Right lung (tissue), 5 donors: Measurements from ENCODE around the gene UBE2V1. TPM values are rescaled to one million over a fixed set of nuclear protein-coding genes. Genes with fewer than 3 reads are reported as not detected.
"Not testable (repeated sequence)": the region's sequence is repeated elsewhere in the genome, so short reads cannot be mapped to it uniquely, and the experiment has no call there.

Source experiments
- DNase-seq, 2 donors: peaks; one replicate each; pipeline ENCODE4 v3.0.0-alpha.2; 2013
- polyA plus RNA-seq, 5 donors: library from polyadenylated mRNA; unstranded; fragments of 120-200 nt; gene quantifications; one replicate each; pipeline versions ENCODE4 v1.2.1 to v1.2.3, GENCODE V29; 2013; ENCODE audit warnings: inconsistent platforms in 1 of 5, low replicate concordance in 1 of 5; ENCODE audit not compliant: insufficient read length in 5 of 5, insufficient read depth in 1 of 5

UBE2V1 gene
- polyA plus RNA-seq, 5 donors, result 130 to 165 (median 154) TPM

DNA sequence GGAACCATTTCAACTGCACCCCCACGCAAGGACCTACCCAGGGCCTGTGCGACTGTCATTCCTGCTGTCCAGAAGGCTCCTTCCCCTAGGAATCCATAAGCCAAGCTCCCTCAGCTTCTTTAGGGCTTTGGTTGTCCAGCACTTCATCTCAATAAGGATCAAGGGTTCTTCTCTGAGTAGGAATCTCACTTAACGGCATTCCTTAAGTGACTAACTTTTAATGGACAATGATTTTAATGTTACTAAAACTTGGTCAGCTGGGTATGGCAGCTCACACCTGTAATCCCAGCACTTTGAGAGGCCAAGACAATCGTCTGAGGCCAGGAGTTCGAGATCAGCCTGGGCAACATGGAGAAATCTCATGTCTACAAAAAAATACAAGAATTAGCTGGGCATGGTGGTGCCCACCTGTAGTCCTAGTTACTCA lies 13.4 kb downstream of the UBE2V1 start:
- no peak for DNase-seq

DNA sequence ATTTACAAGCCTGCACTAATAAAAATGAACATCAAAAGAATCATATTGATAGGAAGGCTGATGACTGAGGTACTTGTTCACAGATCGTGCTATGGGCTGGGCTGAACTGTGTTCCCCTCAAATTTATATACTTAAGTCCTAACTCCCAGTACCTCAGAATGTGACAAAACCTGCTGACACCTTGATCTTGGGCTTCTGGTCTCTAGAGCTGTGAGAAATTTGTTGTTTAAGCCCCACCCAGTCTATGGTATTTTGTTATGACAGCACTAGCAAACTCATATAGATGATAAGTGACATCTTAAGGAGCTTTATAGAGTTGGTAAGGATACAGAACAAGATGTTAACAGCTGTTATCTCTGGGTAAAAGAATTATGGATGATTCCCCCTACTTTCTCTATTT lies 13.8 kb downstream of the UBE2V1 start:
- DNase-seq, result no peak

DNA sequence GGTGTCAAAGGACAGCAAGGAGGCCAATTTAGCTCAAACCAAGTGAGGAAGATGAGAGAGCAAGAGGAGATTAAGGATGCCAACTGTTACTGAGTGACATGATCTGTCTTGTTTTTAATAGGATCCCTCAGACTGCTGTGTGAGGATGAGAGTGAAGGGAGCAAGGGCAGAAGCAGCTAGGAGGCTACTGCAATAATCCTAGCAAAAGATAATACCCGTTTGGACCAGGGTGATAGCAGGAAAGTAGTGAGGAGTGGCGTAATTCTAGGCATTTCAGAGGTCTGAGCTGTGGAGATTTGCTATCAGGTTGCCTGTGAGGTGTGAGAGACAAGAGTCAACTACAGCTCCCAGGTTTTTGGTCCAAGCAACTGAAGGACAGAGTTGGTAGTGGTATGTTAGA lies 14.7 kb downstream of the UBE2V1 start:
- no peak for DNase-seq

DNA sequence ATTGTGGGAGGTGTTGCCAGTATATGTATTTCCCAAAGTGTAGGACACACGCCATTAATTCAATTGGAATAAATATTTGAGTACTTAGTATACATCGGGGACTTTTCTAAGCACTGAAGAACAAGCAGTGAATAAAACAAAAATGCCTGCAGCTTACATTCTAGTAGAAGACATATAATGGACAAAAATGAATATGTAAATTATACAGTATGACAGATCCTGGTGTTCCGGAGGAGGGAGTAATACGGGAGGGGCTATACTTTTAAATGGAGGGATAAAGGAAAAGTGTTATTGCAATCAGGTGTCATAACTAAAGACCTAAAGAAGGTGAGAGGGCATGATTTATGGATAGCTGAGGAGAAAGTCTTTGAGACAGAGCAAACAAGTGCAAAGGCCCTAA lies 15.1 kb downstream of the UBE2V1 start:
- no peak for DNase-seq

DNA sequence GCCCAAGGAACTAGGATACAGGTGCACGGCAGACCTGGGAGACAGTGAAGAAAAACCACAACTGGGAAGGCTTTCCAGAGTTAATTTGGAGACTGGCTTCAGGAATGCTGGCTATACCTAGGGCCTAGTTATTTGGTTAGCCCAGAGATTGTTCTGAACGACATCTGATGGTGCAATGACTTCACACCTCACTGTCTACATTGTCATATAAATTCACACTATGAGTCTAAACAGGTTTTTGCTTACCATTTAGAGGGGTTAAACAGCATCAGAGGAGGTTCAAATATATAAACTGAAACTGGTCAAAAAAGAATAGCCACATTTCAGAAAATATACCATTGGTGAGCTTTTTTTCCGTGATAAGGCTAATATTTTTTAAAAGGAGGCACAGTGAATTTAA lies 16.7 kb downstream of the UBE2V1 start:
- no peak for DNase-seq

DNA sequence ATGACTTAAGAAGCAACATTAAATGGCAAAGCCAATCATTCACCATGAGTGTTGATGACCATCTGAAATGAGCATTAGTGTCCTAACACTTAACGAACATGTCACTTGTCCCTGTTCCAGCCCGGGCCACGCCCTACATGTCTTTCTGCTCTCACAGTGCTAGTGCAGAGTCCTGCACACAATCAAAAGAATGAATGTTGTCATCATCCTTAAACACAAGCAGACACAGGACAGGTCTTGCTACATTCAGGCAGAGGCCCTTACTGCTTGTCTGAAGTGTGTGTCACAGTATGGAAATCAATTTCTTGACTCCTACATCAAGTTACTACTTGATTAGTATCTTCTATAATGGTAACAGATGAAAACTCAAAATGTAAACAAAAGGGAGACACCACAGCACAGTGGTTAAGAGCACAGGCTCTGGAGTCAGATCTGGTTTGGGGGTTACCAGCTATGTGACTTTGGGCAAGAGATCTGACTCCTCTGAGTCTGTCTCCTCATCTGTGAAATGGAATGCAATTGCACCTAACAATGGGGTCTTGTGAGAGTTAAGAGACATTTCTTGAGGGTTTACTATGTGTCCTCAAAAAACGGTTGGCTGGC lies 17.4 kb downstream of the UBE2V1 start:
- no peak for DNase-seq

DNA sequence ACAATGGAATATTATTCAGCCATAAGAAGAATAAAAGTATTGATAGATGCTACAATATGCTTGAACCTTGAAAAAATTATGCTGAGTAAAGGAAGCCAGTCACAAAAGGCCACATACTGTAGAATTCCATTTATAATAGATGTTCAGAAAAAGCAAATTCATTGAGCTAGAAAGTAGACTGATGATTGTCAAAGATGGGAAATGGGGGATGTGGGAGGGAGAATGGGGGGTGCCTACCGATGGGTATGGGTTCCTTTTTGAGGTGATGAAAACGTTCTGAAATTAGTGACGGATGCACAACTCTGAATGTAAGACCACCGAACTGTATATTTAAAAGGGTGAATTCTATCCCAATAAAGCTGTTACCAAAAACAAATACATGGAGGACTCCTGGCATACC lies 18.4 kb downstream of the UBE2V1 start:
- DNase-seq, result no peak

DNA sequence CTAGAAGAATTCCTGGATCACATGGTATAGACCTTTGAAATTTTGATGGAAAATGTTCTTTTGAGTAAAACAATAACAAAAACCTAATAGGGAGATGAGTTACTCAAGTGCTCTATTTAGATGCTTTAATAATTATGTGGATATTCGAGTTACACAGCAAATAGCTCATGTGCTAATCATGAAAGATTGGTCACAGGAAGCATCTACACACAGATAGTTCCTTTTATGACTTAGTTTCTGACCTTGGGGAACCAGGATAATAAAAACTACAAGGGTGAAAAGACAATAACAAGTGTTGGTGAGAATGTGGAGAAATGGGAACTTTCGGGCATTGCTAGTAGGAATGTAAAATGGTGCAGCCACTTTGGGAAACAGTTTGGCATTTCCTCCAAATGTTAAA lies 19.7 kb downstream of the UBE2V1 start:
- DNase-seq, result no peak

DNA sequence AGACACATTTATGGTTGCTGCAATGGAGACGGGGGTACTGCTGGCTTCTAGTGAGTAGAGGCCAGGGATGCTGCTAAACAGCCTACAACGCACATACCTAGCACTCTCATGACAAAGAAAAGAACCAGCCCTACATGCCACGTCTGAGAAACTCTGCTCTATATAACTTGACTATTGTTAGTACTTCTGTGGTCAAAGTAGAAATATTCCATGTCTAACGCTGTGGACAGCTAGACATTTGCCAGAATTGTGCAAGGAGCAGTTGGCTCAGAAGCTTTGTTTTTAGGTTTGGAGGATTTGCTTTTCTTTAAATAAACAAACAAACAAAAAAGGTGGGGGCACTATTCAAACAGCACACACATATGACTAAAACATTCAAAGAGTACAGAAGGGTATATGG lies 20.5 kb downstream of the UBE2V1 start:
- DNase-seq, result no peak

DNA sequence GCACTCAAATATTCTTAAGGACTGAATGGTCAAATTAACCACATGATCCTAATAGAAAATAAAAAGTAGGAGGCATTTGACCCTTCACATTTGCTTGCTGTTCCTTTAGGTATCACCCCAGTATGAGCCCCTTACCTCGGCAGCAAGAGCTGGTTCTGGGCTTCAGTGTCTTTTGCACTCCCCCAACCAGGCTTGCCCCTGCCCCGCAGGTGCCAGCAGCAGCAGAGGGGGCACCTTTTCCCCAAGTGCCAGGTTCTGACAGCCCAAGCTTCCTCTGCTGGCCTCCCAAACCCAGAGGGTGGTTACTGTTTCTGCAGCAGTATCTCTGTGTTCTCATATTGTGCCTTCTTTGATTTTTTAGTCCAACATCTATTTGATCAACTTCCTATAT lies 23.2 kb downstream of the UBE2V1 start:
- DNase-seq, result no peak

DNA sequence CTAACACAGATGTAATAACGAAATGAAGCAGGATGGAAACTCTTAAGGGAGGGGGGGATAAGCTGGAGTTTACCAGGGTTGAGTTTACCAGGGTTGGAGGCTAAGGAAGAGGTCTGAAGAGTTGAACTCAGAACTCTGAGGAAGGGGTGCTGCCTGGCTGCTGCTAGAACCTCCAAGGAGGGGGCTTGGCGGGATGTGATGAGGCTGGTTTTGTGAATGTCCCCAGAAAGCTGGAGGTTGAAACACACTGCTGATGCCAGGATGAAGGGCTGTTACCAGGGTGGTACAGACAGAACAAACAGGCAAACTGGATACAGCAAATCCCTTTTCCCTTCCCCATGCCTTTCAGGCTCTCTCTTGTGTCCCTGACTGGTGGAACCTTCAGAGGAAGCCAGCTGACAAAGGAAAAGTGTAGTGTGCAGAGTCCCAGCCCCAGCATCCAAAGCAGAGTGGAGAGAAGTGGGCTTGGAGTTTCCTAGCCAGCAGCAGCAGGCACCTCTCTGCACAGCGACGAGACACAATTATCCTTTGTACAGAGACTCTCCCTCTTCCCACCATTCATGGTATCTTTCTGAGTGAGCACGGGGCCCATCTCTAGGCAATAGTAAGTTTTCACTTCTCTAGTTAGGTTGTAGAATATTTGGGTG lies 23.7 kb downstream of the UBE2V1 start:
- no peak for DNase-seq

DNA sequence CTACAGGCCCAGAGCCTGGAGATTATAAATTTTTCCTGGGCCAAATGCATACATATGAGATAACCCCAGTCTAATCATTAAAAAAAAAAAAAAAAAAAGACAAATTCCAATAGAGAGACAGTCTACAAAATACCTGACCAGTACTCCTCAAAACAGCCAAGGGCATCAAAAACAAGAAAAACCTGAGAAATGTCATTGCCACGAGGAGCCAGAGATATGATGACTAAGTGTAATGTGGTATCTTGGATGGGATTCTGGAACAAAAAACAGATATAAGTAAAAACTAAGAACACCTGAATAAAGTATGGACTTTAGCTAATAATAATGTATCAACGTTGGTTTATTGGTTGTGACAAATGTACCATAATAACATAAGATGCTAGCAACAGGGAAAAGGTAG lies 24.9 kb downstream of the UBE2V1 start:
- DNase-seq, result no peak

DNA sequence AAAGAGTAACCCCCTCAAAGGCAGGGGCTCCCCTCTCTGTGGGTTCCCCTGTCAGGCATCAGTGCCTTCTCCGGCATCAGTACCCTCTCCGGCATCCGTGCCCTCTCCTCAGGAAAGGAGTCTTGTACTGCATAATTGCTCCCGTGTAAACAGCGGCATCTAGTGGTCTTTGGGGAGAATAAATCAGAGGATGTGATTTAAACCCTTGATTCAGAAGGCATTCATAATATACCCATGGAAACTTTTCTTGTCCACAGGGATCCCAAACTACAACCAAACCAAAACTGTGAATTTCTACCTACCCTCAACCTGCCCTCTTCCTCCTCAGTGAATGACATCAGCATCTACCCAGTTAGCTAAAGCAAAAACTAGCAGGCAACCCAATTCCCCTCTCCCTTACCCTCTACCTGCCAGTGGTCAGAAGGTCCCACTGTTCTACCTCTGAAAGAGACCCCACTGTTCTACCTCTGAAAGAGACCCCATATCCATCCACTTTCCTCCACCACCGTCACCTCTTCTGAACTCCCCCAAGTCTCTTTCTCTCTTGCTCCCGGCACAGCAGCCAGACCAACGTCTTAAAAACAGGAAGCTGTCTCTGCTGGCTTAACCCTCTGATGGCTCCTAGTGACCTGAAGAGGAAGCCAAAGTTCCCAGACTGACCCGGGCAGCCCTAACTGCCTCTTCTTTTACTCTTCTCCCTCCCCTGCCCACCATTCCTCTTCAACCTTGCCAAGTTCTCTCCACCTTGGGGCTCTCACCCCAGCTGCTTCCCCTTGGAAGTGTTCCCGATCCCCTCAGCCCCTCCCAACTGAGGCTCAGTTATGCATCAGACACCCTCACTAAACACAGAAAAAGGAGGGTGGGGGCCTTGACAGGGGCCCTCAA lies 27.2 kb downstream of the UBE2V1 start:
- DNase-seq, result peak in 1 of 2 donors; percentile 47

DNA sequence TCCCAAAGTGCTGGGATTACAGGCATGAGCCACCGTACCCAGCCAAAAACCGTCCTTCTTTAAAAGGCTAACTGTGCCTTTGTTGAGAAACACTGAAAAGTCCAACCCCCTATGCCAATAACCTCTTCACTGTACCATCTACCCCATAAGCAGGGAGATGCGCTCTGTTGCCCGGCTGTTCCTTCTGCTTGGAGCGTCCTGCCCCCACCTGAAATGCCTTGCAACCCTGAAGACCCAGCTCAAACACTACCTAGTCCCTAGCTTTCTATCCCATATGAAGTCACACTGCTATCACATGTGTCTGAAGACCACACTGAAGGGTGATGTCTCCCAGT lies 27.8 kb downstream of the UBE2V1 start:
- no peak for DNase-seq

DNA sequence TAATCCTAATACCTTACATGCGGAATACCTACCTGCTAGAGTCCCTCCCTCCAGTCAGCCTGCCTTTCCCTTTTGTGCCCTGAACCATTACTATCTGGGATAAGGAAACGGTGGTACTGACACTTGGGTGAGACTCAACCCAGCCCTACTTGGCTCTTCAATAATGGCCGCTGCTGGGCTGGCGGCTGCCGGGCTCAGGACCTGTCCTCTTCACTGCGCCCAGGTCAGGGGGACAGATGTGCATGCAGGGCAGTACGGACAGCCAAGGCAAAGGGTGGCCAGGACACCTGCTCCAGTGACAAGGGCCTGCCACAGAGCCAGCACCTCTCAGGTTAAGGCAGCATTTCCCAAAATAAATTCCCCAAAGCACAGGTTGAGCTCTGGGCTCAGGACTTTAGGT lies 29.9 kb downstream of the UBE2V1 start:
- no peak for DNase-seq

DNA sequence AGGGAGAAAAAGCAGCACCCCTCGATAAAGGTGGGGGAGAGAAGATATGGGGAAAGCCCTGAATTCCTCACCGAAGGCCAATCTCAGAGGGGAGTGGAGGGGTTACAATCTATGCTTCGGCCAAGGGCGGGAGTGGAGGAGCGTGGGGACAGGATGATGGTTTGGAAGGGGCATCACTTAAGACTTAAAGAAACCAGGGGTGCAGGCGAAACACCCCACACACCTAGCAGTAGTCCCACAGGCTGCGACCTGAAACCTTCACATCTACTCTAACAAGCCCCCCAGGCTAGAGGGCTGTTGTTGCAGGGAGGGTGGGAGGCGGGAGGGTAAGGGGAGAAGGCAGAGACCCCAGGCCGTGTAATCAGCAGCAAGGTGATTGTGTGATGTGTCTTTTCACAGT lies 30.9 kb downstream of the UBE2V1 start:
- DNase-seq, result not testable (repeated sequence)

DNA sequence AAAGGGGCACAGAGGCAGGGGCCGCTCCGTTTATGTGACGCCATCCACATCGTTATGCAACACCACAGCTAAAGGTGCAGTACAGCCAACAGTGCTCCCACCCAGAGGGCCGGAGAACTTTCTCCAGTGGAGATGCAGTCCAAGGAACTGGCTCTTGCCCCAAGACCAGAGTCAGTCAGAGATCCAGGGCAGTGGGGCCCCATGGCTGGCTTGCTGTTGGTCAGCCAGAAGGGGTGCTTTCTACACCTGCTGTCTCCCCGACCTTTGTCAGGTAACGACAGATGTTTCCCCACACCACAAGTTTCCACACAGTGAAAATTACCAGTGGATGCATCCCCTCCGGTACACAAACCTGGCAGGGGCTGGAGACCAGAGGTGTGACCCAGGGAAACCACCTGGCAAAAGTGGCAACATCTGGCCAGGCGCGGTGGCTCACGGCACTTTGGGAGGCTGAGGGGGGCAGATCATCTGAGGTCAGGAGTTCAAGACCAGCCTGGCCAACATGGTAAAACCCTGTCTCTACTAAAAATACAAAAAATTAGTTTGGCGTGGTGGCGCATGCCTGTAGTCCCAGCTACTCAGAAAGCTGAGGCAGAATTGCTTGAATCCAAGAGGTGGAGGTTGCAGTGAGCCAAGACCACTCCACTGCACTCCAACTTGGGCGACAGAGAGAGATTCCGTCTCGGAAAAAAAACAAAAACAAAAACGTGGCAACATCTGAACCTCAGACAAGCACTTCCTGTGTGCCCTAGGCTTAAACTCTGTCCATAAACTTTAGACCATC lies 34.9 kb downstream of the UBE2V1 start:
- no peak for DNase-seq

DNA sequence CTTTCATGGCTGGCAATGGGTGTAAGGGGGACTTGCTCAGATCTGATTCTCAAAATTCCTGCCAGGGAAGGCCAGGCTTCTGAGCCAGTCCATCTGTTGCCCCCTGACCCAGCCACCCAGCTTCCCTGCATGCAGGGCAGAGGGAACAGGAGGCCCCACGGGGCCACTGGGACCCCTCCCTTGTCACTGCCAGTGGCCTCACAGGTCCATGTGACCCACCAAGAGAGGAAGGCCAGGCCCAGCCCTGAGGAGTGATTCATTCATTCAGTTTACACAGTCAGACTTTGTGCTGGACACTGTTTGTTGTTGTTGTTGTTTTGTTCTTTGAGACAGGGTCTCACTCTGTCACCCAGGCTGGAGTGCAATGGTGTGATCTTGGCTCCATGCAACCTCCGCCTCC lies 39.5 kb downstream of the UBE2V1 start:
- DNase-seq, result no peak

DNA sequence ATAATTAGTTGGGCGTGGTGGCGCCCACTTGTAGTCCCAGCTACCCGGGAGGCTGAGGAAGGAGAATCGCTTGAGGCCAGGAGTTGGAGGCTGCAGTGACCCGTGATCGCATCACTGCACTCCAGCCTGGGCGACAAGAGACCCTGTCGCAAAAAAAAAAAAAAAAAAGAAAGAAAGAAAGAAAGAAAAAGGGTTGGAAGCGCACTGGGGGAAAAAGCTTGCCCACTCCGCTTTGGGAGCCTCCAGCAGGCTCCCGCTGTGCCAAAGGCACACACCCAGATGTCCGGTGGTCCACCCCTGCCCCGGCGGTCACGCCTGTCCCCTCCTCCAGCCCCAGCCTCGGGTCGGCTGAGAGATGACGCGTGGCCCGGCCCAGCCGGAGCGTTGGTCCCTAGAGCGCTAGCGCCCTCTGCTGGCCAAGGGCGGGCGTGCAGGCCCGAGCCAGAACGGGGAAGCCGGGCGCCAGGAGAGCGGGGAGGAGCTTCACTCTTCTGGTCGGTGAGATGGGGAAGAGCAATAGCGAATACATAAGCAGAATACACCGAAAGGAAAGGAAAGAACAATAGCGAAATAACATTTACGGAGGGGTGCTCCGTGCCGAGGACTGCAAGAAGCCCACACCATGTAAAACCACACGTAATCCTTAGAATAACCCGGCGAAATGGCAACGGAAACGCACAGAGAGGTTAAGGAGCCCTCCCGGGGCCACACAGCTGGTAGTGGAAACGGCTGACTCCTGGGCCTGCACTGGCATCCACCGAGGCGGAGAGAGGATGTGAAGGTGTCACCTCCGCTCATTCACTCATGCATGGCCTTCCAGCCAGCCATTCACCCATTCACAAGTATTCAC lies 41.7 kb downstream of the UBE2V1 start:
- DNase-seq, result peak; percentile 82 to 90

DNA sequence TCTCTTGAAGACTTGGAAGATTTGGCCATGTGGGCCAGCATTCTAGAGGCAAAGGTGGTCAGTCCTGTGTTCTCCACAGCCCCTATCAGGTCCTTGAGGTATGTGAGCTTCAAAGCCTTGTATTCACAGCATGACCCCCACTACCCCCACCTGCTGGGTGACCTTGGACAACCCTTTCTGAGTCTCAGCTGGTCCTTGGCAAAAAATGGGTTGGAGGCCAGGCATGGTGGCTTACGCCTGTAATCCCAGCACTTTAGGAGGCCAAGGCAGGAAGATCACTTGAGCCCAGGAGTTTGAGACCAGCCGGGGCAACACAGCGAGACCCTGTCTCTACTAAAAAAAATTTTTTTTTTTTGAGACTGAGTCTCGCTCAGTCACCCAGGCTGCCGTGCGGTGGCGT lies 42.6 kb downstream of the UBE2V1 start:
- no peak for DNase-seq

DNA sequence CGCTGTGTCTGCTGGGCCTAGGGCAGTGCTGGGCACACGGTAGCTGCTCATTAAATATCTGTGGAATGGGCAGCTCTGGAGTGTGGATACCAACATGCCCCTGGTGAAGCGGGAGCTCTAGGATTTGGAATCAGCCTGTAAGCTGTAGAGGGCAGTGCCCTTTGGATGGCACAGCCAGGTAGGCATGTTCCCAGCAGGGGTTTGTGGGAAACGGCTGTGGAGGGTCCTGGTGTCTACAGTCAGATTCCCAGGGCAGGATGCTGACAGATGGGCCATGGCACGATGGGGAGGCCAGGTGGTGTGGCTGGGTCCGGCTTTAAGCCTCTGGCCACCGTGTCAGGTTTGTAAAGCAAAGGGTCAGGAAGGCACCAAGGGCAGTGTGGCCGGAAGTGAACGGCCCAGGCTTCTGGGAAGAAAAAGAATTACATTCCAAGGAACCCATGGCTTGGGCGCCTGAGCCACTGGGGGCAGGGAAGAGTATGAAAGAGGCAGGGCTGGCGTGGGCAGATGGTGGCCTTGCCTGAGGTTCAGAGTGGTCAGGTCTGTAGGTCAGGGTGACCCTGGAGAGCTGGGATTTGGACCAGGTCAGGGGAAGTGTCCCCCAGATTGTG lies 44.8 kb downstream of the UBE2V1 start:
- no peak for DNase-seq
